Nucleus accumbens (tissue), 56 donors: ENCODE data around the gene HOXC11.

Source experiments
- DNase-seq, 56 donors: peaks; one replicate each; lab custom pipeline; 2025; lab: John Stamatoyannopoulos, UW

The HOXC11 gene

GRCh38 chr12:53941750-53942149 lies 31.2 kb upstream of the HOXC11 start:
- no peak for DNase-seq

DNA sequence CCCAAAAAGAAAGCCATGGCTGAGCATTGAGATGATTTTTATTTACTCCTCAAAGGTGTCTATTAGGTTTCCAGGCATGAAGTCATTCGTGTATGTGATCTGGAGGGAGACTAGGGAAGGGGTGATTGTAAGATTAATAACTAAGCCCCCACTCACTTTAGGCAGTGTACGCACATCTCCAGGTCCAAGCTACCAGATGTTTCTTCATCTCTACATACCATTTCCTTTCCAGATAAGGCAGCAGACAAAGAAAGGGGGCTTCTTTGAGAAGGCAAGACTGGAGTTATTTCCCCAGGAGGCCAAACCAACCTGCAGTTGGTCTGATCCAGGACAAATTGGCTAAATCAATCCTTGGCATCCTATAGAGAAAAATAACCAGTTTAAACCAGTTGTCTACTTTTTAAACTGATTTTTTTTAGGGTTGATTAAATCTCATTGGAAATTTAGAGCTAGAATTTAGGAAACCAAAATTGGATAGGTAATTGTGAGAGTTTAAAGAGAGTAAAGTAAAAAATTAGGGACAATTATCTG lies 30.4 kb upstream of the HOXC11 start:
- no peak for DNase-seq

DNA sequence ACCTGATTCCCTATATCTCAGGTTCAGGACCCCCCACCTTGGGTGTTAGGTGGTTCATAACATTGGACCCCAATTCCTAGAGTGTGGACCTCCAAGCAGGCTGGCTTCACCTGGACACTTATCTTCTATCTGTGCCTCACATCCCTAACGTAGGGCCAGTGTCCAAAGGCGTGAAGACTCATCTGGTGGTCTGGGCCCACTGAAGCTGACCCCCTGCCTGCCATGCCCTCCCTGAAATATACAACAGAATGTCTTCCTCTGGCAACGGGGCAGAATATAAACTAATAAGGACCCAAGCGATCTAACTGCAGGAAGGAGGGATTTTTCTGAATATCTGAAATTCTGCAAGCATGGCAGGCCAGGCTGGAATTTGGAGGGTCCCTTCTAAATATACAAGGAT lies 28.7 kb upstream of the HOXC11 start:
- no peak for DNase-seq

DNA sequence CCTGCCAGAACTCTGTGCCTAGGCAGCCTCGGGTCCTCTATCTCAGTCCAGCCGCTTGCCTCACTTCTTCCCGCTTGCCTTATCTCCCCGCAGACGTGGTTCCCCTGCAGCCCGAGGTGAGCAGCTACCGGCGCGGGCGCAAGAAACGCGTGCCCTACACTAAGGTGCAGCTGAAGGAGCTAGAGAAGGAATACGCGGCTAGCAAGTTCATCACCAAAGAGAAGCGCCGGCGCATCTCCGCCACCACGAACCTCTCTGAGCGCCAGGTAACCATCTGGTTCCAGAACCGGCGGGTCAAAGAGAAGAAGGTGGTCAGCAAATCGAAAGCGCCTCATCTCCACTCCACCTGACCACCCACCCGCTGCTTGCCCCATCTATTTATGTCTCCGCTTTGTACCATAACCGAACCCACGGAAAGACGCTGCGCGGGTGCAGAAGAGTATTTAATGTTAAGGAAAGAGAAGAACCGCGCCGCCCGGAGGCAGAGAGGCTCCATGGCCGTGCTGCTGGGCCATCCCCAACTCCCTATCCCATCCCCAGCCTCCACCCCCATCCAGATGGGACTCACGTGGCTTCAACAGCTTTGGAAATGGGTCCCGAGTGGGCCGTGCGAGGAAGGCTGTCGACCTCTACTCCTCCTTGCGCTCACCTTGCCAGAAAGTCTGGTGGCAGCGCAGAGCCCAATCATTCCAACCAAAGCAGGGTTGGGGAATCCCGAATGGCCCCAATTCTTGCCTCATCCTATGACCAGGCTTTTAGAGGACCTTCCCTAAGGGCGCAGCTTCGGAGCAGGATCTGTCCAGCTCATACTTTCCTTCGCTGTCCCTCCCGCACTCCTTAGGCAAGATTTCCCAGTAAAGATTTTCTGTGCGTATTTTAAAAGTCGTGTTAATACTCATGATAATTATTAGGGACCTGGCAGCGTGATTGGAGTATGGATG lies 27.7 kb upstream of the HOXC11 start:
- no peak for DNase-seq

DNA sequence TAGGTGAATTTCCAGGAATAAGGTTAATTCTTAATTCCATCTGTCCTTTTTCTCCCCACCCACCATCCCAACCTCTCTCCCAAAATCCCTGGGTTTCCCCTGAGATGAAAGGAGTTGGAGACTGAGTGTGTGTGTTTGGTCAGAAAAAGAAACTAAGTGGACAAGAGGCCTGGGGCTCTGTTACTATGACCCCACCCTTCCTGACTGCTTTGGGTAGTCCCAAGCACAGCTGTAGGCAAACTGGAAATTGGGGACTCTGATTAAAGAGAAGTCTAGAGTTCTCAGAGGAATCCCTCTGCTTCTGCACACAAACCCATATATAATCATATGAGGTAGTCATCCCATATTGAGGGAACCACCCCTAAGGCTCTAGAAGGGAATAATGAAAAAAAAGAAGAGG lies 25.2 kb upstream of the HOXC11 start:
- no peak for DNase-seq

DNA sequence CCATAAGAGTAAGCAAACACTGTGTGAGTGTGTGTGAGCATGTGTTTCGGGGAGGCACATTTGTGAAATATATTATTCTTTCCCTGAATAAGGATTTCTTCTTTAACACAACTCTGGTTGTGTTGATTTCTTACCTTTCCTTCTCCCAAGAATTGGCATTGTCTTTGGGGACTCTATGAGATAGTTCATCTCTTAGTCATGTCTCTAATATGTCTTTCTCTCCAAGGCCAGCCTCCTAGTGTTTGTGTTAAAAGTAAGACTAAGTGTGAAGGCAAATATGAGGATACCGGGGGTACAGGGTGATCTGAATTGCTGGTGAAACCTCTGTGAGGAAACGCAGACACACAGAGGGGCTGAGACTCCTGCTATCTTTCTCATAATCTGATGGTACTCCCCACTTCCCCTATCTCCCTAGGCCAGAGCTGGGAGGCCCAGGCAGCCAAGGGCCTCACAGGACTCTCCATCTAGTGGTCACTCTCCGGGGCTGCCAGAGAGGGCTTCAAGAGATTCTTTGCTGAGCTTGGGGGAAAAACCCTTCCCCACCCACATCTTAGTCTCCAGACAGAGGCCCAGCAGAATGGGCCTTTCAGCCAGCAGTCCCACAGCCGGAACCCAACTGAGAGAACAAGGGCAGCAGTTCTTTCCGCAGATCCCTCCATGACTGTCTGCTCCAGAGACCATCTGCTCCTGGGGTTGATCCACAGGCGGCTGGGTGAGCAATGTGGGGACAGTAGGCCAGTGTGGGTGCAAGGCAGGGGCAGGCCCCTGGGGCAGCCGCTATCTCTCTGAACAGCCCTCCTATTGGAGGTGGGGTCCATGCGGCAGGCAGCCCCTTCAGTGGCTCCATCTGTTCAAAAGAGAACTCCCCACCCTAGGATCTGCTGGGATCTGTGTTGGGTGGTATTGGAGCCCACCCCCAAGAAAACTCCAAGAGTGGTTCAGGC lies 24.0 kb upstream of the HOXC11 start:
- no peak for DNase-seq

GRCh38 chr12:53949631-53950436 lies 23.1 kb upstream of the HOXC11 start:
- no peak for DNase-seq

DNA sequence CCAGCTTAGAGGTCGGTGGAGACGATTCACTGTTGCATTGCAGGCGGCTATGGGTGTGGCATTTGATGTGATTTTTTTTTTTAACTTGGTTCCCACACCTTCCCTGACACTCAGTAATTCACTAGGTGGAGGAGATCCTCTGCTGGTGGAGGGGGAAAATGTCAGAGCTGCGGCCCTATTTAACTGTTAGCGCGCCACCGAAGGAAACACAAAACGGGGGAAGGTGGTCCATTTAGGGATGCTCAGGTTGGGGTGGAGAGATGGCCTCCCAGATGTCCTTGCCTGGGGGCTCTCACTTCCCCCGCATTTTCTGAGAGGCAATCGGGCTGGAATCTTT lies 22.5 kb upstream of the HOXC11 start:
- no peak for DNase-seq

DNA sequence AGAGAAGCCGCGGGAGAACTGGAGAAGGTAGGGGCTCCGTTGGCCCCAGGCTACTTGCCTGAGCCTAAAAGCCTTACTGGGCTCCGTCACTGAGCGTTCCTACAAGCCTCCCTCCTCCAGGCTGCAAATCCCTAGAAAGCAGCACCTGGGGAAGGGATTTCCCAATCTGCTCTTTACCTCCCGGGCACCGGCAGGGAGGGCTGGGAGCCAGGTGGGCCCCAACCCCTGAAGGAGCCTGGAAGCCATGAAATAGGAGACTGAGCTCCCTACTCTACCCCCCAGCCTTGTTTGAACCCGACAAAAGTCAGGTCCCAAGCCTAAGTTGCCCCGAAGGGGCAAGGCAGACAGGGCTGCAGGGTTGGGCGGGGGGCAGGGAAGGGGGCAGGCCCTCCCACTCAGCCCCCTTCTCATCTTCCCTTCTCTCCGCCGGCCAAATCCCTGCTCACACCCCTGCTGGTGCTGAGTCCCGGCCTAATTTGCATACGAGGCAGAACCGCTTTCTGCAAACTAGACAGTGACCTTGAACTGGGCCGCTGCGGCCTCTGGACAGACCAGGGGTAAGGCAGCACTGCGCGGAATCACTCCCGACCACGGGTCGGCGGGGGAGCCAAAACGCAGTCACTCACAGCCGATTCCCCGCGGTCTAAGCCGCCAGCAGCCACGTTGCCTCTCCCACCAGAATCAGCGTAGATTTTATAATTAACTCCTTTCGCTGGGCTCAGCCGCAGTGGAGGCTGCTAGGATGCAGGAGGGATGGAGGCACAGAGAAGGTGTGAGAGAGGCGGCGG lies 21.9 kb upstream of the HOXC11 start:
- no peak for DNase-seq

- DNase-seq: no peak
Observed at GRCh38 chr12:53951577-53952334, 21.2 kb upstream of the HOXC11 start.

DNA sequence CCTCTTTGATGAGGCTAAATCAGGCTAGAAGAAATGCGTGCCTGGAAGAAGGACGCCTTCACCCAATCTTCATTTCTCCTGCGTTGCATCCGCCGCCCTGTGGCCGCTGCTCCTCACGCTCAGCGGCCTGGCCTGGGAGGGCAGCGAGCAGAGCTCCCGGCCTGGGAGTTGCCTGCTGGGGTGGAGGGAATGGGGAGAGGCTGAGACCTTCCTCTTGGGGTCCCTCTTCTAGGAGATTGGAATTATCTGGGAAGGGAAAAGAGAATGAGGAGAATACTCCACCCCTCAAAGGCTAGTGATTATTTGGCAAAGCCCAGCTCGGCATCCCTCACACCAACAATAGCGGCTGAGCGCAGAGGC lies 20.6 kb upstream of the HOXC11 start:
- no peak for DNase-seq

GRCh38 chr12:53952871-53953734 lies 19.8 kb upstream of the HOXC11 start:
- DNase-seq: no peak

GRCh38 chr12:53953831-53954693 lies 18.9 kb upstream of the HOXC11 start:
- DNase-seq: no peak

DNA sequence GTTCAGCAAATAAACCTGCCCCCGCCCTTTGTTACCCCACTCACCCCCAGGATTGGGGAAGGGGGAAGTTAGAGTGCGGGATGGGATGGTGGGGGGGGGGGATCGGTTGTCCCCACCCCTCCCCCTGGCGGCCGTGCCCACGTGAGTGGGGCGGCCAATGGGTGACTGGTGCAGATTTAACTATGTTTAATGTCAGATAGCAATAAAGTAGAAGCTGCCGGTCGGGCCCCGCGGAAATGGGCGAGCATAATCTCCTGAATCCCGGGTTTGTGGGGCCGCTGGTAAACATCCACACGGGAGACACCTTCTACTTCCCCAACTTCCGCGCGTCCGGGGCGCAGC lies 18.3 kb upstream of the HOXC11 start, which contains the start of gene HOXC12:
TSS of gene HOXC12 (plus strand) at position 210 of the 342 bp plus-strand sequence. CDS start at position 237, 27 bp downstream.
- no peak for DNase-seq

- no peak for DNase-seq
Observed at GRCh38 chr12:53955036-53955775, 17.7 kb upstream of the HOXC11 start.

- DNase-seq: no peak
Observed at GRCh38 chr12:53955776-53956250, 17.1 kb upstream of the HOXC11 start.
